LNCaP clone FGC (cell line): ENCODE data around the gene MRPL51.

Source experiments
- DNase-seq: peaks from one replicate; pipeline ENCODE4 v3.0.0-alpha.2; 2011; ENCODE audit warnings: low read depth
- H3K4me3 ChIP-seq: 2 replicates; pipeline ENCODE4 v1.5.1; 2011; ENCODE audit warnings: mild to moderate bottlenecking, low read depth, low read length, control low read depth
- TF ChIP-seq, protein P1 (sequence below): IDR thresholded peaks from 2 replicates; pipeline ENCODE4 v1.5.1; 2012; ENCODE audit warnings: mild to moderate bottlenecking; ENCODE audit not compliant: control insufficient read depth, insufficient read depth; ENCODE audit errors: extremely low read depth

The MRPL51 gene

GRCh38 chr12:6450869-6451347 lies 42.2 kb downstream of the MRPL51 start:
- DNase-seq, result no peak
- TF ChIP-seq, protein P1, sequence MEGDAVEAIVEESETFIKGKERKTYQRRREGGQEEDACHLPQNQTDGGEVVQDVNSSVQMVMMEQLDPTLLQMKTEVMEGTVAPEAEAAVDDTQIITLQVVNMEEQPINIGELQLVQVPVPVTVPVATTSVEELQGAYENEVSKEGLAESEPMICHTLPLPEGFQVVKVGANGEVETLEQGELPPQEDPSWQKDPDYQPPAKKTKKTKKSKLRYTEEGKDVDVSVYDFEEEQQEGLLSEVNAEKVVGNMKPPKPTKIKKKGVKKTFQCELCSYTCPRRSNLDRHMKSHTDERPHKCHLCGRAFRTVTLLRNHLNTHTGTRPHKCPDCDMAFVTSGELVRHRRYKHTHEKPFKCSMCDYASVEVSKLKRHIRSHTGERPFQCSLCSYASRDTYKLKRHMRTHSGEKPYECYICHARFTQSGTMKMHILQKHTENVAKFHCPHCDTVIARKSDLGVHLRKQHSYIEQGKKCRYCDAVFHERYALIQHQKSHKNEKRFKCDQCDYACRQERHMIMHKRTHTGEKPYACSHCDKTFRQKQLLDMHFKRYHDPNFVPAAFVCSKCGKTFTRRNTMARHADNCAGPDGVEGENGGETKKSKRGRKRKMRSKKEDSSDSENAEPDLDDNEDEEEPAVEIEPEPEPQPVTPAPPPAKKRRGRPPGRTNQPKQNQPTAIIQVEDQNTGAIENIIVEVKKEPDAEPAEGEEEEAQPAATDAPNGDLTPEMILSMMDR, result no peak

DNA sequence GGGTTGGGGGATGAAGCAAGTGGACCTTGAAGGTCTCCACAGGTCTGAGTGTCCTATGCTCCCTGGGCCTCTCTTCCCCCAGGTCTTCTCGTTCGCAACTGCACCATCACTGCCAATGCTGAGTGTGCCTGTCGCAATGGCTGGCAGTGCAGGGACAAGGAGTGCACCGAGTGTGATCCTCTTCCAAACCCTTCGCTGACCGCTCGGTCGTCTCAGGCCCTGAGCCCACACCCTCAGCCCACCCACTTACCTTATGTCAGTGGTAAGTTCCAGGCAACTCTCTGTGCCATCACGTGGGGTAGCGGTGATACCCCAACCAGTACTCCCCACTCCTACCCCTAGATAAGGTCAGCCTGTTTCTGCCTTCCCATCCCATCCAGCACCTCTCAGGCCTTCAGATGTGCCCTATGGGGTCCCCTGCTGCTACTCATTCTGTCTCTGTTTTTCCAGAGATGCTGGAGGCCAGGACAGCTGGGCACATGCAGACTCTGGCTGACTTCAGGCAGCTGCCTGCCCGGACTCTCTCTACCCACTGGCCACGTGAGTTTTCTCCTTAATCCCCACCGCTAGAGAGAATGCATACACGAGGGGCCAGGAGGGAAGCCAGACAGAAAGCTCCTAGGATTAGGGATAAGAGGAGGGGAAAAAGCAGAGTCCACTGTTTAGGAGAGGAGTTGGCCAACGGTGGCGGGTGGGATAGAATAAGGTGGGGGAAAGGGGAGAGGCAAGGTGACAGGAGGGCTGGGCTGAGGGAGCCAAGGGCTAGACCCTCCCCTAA lies 42.8 kb downstream of the MRPL51 start:
- TF ChIP-seq, protein P1, result no peak
- H3K4me3 ChIP-seq, result peak overlapping the region; percentile 64
- no peak for DNase-seq

More at GRCh38 chr12:6450869-6451347, 42.2 kb downstream of the MRPL51 start:
- H3K4me3 ChIP-seq, result peak overlapping the region; percentile 64

- TF ChIP-seq, protein P1, result no peak
- DNase-seq, result no peak
- no peak within 1 kb of the TSS for H3K4me3 ChIP-seq
These were observed 48.1 kb downstream of the MRPL51 start, which contains the start of gene CD27 for GRCh38 chr12:6444704-6445688. TSS of gene CD27 (plus strand) at chr12:6444955. CDS start at chr12:6445096, 141 bp downstream.

GRCh38 chr12:6444031-6444430 lies 49.0 kb downstream of the MRPL51 start:
- no peak for DNase-seq
- TF ChIP-seq, protein P1, result no peak
- H3K4me3 ChIP-seq, result no peak overlapping the region

DNA sequence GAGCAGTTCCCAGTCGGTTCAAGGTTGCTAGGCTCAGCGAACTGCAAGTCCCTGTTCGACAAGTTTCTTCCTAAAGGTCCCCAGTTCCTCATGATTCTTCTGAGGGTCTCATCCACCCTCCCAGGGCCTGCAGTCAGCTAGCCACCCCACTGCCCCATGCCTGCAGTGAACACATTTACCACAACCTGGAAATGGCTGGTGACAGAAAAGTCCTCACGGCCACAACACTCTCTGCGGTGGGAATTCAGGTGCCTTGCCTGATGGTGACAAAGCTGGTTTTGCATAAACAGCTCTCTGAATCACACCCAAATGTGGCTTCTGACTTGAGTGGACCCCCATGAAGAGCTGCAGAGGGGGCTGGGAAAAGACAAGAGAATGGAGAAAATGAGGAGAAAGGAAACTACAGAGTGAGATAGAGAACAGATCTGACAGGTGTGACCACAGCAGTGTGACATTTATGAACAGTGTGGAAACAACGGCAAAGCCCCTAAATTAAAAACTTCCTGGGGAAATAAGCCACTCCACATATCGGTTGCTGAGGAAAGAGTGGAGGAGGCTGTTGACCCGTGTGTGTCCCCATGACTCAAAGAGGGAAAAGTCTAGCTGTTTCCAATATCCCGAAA lies 49.6 kb downstream of the MRPL51 start:
- H3K4me3 ChIP-seq, result no peak overlapping the region
- TF ChIP-seq, protein P1, result no peak
- no peak for DNase-seq

GRCh38 chr12:6442836-6443235 lies 50.2 kb downstream of the MRPL51 start:
- TF ChIP-seq, protein P1, result no peak
- DNase-seq, result no peak
- no peak overlapping the region for H3K4me3 ChIP-seq
